NCI-H446 (cell line): ENCODE results near the gene CACNA1C.

Experiments used
- DNase-seq, 2 experiments: peaks; one replicate each; lab custom pipeline; 2025; lab: John Stamatoyannopoulos, UW

Gene CACNA1C

DNA sequence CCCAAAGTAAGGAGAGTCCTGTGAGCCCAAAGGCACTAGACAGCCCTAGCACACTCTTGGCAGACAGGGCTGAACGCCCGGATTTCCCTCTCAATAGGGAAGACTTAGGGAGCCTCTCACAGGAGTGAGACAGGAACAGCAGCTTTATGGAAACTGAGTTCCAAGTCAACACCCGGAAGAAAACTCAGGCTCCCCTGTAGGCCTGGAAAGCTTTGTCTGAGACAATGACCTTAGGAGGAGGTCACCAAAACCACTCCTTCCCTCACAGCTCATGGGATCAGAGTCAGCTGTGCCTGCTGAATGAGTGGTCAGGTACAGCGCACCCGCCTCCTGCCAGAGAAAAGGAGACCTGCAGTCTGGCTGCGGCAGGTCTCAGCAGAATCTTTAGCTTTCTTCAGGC is 229.5 kb downstream of the CACNA1C start:
- DNase-seq = no peak

DNA sequence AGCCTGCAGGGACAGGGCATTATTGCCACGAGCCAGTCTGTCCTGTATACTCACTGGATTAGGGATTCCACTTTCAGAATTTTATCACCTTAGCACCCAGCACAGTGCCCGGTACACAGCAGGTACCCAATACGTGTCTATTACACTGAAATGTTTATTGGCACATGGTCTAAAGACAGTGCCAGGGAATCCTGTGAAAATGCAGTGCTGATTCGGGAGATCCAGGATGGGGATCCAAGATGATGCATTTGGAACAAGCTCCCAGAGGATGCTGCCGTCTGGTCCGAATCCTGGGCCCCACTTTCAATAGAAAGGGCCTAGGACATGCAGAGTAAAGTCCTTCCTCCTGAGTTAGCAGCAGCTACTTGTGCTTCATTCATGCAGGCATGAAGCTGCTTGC is 230.7 kb downstream of the CACNA1C start:
- no peak for DNase-seq

DNA sequence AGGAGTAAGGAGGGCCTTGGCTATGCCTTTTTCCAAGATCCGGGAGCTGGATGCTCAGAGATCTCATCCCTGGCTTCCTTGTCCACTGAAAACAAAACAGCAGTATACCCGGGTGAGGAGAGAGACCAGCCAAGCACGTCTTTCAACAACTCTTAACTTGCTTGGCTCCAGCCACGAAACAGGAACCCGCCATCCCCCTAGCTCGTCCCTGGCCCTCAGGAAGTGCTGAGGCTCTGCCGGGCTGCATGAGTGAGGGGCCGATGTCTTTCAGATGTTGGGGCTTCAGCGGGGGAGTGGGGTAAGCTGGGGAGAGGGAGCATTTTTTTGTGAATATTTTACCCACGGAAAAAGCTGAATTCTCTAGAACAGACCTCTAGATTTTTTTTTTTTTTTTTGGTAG is 231.1 kb downstream of the CACNA1C start:
- peak in 1 of 2 experiments; percentile 62 for DNase-seq

DNA sequence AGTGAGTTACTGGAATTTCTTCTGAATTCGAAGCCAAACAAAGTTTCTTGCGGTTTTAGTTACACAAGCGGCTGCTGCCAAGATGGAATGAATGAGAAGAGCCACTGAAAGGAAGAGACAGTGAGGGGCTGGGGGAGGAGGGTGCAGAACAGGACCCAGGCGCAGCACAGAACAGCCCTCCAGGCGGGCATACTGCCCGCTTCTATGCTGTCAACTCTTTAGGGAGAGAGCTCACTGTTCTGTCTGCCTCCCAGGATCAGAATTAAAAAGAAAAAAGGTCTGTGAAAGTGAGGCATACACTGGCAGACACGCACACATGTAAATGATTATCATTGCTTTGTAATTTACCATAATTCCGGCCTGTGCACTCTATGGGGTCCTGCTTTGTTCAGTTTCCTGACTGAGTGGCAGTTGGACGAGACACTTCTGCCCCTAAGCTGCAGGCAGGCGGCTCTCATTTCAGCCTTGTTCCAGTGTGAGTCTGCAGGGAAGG is 231.6 kb downstream of the CACNA1C start:
- DNase-seq = peak; percentile 46 to 52

DNA sequence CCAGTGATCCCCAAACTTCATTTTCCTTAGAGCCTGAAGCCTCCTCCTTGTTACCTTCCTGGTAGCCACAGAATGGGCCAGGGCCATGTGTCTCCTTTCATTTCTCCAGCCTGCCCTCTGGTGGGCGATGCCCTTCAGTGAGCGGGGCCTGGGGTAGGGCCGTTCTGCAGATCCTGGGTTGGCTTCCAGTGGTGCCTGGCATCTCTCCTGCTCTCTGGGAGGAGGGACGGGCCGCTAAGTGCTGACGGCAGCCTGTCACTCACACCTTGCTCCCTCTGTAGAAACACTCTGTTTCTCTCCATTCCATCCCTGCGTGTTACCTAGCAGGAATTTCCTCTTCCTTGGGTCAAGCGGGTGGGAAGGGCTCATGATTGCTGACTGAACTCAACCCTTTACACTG is 232.1 kb downstream of the CACNA1C start:
- DNase-seq = peak; percentile 87 to 93

DNA sequence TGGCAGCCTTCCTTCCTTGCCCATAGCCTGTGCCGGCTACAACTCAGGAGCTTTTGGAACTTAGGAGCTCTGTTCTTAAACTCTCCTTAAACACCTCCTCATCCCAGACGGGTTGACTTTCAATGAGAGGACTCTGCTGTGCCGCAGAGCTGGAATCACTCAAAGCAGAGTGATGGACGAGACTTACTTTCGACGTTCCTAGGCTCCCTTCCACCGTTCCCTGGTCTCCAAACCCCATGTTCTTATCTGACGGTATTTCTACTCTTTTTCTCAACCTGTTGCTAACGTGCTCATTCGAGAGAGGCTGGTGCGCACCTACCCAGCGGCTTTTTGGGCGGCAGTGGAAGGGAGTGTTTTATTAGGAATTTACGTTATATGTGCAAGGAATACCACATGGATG is 232.7 kb downstream of the CACNA1C start:
- no peak for DNase-seq

DNA sequence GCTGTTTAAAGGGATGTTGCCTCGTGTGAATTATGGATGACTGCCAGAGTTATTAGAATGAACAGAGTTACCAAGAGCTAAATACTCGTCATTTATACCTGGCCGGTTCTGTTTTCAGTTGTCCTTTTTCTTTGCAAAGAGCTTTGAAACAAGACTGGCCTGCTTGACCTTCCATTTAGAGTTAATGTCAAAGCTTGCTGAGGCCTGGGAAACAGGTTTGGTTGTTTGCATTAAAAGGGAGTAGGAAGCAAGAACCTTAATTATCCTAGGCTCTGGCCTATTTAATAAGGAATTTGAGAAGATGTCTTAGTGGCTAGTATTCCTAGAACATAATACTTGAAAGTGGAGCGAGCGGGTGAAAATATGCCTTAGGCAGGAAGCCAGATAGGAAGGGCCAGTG is 233.3 kb downstream of the CACNA1C start:
- no peak for DNase-seq

DNA sequence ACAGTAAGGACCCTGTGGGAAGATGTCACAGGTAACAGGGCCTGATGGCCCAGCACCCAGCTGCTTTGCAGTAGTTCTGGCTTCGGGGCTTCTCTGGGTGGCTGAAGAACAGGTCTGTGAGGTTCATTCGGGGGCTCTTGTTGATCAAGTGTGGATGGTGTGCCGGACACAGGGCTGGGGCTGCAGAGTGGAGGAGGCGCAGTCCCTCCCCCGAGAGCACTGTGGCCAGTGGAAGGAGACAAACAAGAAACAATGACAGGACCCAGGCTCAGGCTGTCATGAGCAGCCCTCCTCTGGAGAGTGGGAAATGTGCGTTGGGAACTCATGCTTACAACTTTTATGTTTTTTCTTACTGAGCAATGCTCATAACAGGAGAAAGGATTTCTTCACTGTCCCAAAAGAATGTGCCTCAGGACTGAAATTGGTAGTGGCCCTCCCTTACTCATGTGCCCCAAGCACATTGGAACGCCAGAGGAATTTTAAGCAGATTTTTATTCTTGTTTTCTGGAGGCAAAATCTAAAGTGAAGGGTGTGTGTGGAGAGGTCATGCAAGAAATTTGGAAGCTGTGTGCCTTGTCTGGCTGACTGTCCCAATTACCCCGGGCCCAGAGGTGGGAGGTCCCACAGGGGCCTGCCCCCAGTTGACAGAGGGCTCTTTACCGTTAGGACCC is 233.8 kb downstream of the CACNA1C start:
- DNase-seq = no peak

DNA sequence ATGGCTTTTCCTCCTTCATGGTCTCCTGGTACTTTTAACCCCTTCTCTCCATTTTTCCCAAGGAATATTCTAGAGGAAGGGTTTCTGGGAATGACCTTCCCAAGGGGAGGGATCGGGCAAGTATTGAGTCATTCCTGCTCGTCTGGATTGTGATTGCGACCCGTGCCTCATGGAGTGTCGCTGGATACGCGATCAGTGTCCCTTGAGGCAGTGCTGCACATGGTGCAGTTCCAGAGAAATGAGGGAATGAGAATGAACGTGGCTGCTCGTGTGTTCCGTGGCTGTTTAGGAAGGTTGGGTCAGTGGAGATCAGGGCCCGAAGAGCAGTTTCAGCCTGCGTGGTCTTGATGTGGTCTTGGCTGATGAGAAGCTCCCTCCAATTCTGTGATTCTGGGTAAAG is 234.4 kb downstream of the CACNA1C start:
- DNase-seq = no peak

DNA sequence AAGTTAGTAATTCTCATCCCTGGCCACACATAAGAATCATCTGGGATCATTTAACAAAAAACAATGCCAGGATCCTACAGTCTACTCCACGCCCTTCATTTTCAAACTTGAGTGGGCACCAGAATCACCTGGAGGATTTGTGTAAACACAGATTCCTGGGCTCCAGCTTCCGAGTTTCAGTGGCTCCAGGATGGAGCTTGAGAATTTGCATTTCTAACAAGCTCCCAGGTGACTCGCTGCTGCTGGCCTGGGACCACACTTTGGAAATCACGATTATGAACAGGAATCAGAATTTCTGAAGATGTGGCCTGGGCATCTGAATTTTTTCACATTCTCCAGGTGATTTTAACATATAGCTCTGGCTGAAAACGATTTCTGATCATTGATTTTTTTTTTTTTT is 234.8 kb downstream of the CACNA1C start:
- DNase-seq = no peak

DNA sequence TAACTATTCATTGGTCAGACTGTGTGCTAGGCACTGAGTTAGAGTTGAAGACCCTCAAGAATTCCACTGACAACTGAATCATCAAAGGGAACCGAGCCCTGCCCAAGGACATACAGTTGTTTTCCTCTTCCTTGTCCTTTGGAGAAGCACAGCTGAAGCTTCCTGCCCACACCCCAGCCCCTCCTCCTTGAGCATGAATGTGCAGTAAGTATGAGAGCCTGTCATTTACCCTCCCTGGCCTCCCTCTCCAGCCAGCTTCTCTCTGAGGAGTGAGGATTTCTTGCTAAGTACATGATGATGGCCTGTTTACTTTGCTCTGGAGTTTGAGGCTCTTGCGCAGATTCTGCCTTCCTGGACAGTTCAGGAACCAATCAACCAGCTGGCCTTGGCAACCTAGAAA is 235.2 kb downstream of the CACNA1C start:
- DNase-seq = no peak

DNA sequence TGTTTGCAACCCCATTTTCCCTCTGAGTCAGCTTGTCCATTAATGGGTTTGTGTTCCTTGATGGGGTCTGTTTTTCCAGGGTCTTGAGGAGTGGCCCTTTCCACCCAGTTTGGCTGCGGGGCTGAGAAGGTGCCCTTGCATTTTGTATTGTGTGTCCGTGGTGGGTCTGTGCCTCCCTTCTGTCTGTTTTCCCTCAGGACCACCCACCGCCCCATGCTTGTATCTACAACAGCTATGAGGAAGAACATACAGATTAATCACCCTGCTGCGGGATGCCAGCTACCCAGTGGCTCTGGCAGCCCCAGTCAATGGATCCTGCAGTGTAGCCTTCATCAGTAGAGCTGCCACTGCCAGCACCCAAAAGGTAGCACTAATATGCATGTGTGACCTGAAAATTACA is 235.7 kb downstream of the CACNA1C start:
- DNase-seq = no peak

DNA sequence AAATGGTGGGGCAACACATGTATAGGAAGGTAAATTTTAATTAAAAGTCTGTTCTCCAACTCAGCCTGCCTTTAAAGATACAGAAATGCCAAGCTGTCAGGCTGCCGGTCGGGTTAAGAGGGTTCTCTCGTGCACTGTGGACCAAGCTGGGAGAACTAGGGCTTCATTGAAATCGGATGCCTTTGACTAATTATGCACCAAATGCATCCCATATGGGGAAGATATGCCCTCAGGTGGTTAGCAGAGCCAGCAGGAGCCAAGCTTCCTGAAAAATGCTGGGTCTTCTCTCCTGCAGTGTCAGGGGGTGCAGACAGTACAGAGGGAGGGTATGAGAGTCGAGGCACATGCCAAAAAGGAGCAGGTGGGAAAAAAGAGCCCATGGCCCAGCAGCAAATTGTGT is 236.1 kb downstream of the CACNA1C start:
- DNase-seq = peak in 1 of 2 experiments; percentile 39

DNA sequence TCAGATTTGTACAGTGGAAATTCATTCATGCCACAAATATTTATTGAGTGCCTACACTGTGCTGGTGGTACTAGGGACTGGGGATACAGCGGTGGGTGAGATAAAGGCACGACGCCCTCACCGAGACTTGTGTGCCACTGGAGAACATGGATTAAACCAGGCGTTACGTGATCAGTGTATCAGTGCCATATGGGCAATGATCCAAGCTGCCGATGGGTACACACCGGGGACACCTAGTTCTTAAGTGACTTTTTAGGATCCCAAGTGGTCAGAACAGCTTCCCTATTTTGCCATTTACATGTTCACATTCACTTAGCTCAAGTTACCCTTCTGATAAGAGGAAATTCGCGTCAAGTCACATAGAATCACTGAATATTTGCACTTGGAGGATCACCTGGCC is 236.7 kb downstream of the CACNA1C start:
- DNase-seq = no peak

DNA sequence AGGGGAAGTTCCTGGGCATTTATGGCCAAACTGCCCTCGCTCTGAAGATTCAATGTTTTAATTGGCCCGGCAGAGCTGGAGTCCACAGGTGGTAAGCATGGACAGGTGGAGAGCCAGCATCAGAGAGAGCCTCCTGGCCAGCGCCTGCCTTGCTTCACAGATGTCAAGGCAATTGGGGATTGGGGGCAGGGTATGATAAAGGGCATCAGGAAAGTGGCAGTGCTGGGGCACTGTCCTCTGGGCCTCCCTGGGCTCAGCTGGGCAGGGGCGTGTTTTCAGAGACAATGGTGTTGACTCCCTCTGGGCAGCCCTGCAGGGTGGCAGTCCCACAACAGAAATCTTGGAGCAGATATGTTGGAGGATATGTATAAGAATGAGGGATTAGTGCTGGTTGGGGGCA is 237.3 kb downstream of the CACNA1C start:
- no peak for DNase-seq

DNA sequence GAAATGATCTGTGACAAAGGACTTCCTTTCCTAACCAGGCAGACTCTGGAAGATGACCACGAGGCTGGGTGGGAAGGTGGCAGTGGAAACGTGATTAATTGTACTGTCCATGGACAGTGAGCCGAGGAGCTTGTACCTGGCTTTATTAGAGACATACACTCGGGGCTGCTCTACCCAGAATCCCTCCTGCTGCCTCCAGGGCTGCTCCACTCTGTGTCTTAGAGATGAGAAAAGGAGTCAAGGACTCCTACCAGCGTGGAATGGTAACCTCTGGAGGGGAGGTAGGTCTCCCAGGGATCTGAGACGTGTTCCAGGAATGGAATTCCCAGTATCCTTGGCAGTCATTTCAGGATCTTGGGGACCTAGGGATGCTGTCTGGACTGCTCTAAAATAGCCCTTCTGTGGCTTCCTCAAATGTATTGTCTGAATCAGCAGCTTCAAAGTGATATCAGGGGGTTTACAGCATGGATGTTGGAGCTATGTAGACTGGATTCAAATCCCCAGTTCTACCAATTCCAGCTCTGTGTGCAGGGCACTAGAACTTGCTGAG is 237.8 kb downstream of the CACNA1C start:
- no peak for DNase-seq

DNA sequence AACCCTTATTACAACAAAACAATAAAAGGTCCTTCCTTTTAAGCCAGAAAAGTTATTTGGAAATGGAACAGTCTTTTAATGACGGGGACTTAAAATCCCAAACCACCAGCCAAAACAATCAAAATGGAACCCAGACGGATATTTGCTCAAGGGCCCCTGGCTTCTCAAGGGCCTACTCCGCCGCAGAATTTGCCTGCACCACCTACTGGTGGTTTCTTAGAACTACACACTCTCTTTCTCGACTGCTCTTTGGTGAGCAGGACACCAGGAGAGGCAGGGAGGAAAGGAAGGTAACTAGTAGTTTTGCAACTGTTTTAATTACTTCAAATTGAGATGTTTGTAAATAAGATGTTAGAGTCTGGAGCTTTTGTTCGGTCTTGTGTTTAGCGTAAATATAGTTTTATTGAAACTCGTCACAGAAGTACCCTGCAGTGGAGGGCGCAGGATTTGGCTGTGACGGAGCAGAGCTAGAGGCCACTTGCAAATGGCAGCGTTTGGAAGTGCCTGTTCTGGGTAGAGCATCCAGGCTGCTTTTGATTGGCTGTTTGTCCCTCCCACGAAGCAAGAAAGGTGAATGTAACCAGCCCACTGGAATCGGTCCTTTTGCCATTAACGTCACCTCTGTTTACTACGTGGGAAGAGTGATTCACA is 238.5 kb downstream of the CACNA1C start:
- peak; percentile 31 to 57 for DNase-seq

DNA sequence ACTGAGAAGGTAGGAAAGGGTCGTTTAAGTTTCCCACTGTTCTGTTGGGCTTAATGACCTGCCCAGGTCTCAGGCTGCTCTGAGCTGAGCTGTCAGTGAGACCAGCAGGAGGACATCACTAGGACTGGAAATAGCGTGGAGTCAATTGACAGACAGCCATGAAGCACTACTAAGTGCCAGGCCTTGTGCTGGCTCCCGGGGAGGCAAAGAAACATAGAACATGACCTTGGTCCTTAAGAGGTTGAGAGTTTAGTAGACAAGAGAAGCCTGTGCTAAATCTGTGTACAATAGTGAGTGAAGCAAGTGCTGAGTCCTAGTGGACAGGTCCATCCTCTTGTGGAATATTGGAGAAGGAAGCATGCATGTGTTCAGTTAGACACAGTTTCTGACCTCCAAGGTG is 239.2 kb downstream of the CACNA1C start:
- no peak for DNase-seq

DNA sequence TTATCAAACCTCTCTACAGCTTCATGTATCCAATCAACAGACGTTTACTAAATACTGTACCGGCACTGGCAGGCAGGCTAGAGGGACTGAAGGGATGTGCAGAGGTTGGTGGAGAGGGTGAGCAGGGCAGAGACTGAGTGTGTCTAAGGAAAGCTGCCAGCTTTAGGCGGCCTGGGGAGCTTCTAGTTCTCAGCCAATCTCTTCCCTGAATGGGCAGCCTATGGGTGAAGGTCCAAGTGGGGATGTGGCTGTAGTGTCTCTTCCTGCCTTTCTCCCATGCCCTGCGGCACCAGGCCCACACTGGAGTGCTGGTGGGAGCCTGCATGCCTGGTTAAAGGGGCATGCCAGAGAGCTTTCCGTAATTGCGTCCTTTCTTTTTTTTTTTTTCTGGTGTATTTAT is 239.8 kb downstream of the CACNA1C start:
- DNase-seq = no peak

DNA sequence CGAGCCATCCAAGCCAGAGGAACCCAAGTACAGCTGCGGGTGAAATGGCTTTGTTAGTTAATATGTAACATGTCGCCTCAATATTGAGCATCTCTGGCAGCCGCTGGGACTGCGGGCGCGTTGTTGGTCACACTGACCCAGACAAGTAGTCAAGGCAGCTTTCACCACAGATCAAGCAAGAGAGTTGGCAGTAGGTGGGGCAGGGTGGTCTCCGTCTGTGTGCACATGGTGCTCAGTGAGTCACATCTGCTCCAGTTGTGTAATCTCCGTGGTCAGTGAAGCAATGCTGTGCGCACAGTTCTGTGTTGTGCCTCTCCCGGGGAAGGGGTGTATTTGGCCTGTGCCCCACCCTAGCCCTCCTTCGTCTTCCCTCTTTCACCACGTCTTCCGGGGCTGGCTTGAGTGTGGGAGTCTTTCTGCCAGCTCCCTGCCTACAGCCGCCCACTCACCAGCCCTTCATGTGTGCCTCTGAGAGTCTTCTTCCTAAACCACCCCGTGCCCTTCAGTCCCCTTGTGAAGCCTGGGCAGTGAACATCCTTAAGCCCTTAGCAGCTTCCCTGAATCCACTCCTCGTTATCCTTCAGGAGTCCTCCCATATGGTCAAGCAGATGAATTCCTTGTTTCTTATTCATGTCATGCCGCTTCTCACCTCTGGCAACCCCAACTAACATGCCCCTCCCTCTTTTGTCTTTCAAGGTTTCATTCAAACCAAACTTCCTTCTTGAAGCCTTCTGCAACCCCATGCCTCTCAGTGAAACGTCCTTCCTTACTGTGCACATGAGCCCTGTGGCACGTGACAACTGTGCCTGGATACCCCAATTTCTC is 242.1 kb downstream of the CACNA1C start:
- no peak for DNase-seq

DNA sequence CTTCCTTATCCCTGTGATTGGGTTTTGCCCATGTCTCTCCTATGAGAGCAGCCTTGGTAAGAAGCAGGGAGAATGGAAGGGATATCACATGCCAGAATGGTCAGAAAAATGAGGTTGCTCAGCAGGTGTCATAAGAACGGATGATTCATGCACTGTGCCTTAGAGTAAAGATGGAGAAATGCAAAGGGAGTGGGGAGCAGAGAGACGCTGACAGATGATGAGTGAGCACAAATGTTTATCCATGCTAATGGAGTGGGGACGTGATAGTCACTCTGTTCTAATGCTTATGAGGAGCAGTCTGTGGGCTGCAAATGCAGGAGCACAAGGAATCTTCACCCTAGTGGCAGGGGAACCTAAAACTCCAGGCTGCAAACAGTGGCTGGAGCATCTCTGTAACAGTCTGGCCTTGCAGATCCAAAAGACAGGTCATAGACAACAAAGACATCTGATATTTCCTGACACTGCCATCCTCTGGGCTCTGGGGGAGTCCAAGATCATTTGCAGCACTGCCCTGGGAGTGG is 243.2 kb downstream of the CACNA1C start:
- DNase-seq = no peak

DNA sequence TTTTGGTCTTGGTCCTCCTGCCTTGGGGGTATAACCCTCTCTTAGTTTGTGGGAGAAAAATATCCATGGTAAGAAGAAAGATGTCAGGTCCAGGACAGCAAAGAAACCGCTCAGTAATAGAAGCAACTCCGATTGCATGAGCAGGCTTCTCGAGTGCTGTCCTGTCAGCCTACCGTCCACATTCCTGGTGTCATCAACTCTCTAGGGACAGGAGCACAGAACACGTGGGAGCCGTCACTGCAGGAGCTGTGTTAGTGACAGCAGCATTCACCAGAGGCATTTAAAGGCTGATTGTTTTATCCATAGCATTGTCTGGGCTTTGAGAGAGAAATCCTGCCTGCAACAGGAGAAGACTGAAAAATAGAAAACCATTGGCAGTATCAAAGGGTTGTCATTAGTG is 244.2 kb downstream of the CACNA1C start:
- DNase-seq = no peak
